H1 (cell line): ENCODE data around the gene ZNF273. TPM values are rescaled to one million over a fixed set of nuclear protein-coding genes. Genes with fewer than 3 reads are reported as not detected.
A peak's percentile ranks its signal among the peaks of the same experiment; 100 is the strongest.

Experiments
- CTCF ChIA-PET: fragments of 300-600 bp; sonication (Branson Sonifier 250); formaldehyde crosslinking; loops from one replicate; lab custom pipeline; 2021; ENCODE audit not compliant: partially characterized antibody; lab: Charles Lee
- POLR2A ChIA-PET: fragments of 300-600 bp; sonication (Branson Sonifier 250); formaldehyde crosslinking; loops from one replicate; lab custom pipeline; 2021; ENCODE audit warnings: inconsistent platforms; ENCODE audit not compliant: partially characterized antibody; lab: Charles Lee
- DNase-seq, 2 experiments: peaks; one replicate each; pipeline versions ENCODE4 v3.0.0 to v3.0.0-alpha.2; 2010 to 2022; ENCODE audit warnings: low spot score in 2 of 2, low read depth in 1 of 2, mixed read lengths in 1 of 2
- FAIRE-seq: peaks from 2 replicates; lab custom pipeline; 2011; peaks lifted over from hg19 to GRCh38; lab: Jason Lieb, UNC
- H2AFZ ChIP-seq: 2 replicates; pipeline ENCODE4 v1.8.1; 2012; ENCODE audit warnings: low read length, inconsistent platforms
- H2AK5ac ChIP-seq: 2 replicates; pipeline ENCODE4 v1.6.1; 2013; ENCODE audit warnings: low read depth, low read length
- H2BK120ac ChIP-seq: replicated peaks from 2 replicates; pipeline ENCODE3; 2013; ENCODE audit warnings: low read depth, low read length, inconsistent platforms
- H2BK12ac ChIP-seq: 2 replicates; pipeline ENCODE4 v1.6.1; 2013; ENCODE audit warnings: low read depth, low read length
- H2BK15ac ChIP-seq: 2 replicates; pipeline ENCODE4 v1.6.1; 2013; ENCODE audit warnings: low read length
- H2BK20ac ChIP-seq: 2 replicates; pipeline ENCODE4 v1.6.1; 2013; ENCODE audit warnings: low read length
- H2BK5ac ChIP-seq: 2 replicates; pipeline ENCODE4 v1.6.1; 2013; ENCODE audit warnings: low read depth, low read length
- H3K14ac ChIP-seq: 2 replicates; pipeline ENCODE4 v1.6.1; 2013; ENCODE audit warnings: inconsistent platforms; ENCODE audit not compliant: insufficient read length
- H3K18ac ChIP-seq: 2 replicates; pipeline ENCODE4 v1.6.1; 2013; ENCODE audit warnings: low read length; ENCODE audit errors: extremely low read depth
- H3K23ac ChIP-seq: 2 replicates; pipeline ENCODE4 v1.6.1; 2013; ENCODE audit warnings: inconsistent platforms; ENCODE audit not compliant: insufficient read length
- H3K23me2 ChIP-seq: 2 replicates; pipeline ENCODE4 v1.6.1; 2013; ENCODE audit warnings: low read depth, low read length
- H3K27ac ChIP-seq: 2 replicates; pipeline ENCODE4 v1.6.1; 2011; ENCODE audit warnings: low read depth, low read length, inconsistent platforms
- H3K27me3 ChIP-seq, 4 experiments: replicated peaks in 1 of 4; 1 replicate in 1 of 4; 2 replicates in 3 of 4; pipeline versions ENCODE4 v1.6.1 to v1.8.1; 2011 to 2013; ENCODE audit warnings: low read length in 3 of 4, mild to moderate bottlenecking in 3 of 4, inconsistent platforms in 2 of 4, mixed read lengths in 2 of 4, moderate library complexity in 1 of 4; ENCODE audit not compliant: control insufficient read depth in 3 of 4, insufficient read depth in 3 of 4; ENCODE audit errors: extremely low read depth in 1 of 4
- H3K36me3 ChIP-seq, 4 experiments: 2 replicates each; pipeline versions ENCODE4 v1.6.1 to v1.8.1; 2011 to 2013; ENCODE audit warnings: mild to moderate bottlenecking in 4 of 4, low read length in 3 of 4, moderate library complexity in 2 of 4, control low read depth in 1 of 4, inconsistent platforms in 1 of 4; ENCODE audit not compliant: insufficient read depth in 4 of 4, control insufficient read depth in 2 of 4
- H3K4ac ChIP-seq: replicated peaks from 2 replicates; pipeline ENCODE3; 2013; ENCODE audit warnings: low read length, low read depth, mixed read lengths, inconsistent platforms; ENCODE audit not compliant: insufficient read length
- H3K4me1 ChIP-seq, 4 experiments: replicated peaks in 1 of 4; 1 replicate in 1 of 4; 2 replicates in 3 of 4; pipeline versions ENCODE4 v1.6.1 to v1.8.1; 2011 to 2013; ENCODE audit warnings: low read length in 3 of 4, inconsistent platforms in 2 of 4, mixed read lengths in 1 of 4; ENCODE audit not compliant: insufficient read depth in 4 of 4, control insufficient read depth in 3 of 4
- H3K4me2 ChIP-seq, 2 experiments: 2 replicates each; pipeline versions ENCODE4 v1.6.1 to v1.8.1; 2011 to 2013; ENCODE audit warnings: low read depth in 2 of 2, low read length in 2 of 2, control low read depth in 1 of 2, inconsistent platforms in 1 of 2, mild to moderate bottlenecking in 1 of 2; ENCODE audit not compliant: insufficient read depth in 1 of 2
- H3K4me3 ChIP-seq, 4 experiments: fragments of 200-600, 300-600 bp in 1 of 4; sonication (generic), shearing (Covaris generic), sonication (Bioruptor Twin) in 1 of 4; 2 replicates each; pipeline versions ENCODE4 v1.5.1 to v1.8.1; 2011 to 2016; ENCODE audit warnings: low read length in 4 of 4, low read depth in 3 of 4, control low read depth in 2 of 4, inconsistent platforms in 2 of 4, mild to moderate bottlenecking in 2 of 4, mixed read lengths in 1 of 4, moderate library complexity in 1 of 4; ENCODE audit not compliant: insufficient read depth in 2 of 4; ENCODE audit errors: extremely low read depth in 1 of 4
- H3K56ac ChIP-seq: replicated peaks from 2 replicates; pipeline ENCODE3; 2013; ENCODE audit warnings: low read depth, mild to moderate bottlenecking, mixed read lengths, low read length, inconsistent platforms; ENCODE audit not compliant: insufficient read length
- H3K79me1 ChIP-seq: 2 replicates; pipeline ENCODE4 v1.6.1; 2013; ENCODE audit warnings: low read depth, low read length, control low read depth
- H3K79me2 ChIP-seq, 2 experiments: 2 replicates each; pipeline versions ENCODE4 v1.6.1 to v1.8.1; 2012 to 2013; ENCODE audit warnings: low read length in 2 of 2, mild to moderate bottlenecking in 2 of 2, inconsistent platforms in 1 of 2; ENCODE audit not compliant: insufficient read depth in 2 of 2, control insufficient read depth in 1 of 2
- H3K9ac ChIP-seq, 4 experiments: replicated peaks in 1 of 4; 1 replicate in 1 of 4; 2 replicates in 3 of 4; pipeline versions ENCODE4 v1.6.1 to v1.8.1; 2011 to 2013; ENCODE audit warnings: low read depth in 3 of 4, low read length in 3 of 4, control low read depth in 2 of 4, mild to moderate bottlenecking in 2 of 4, moderate library complexity in 2 of 4, inconsistent platforms in 1 of 4; ENCODE audit errors: extremely low read depth in 1 of 4
- H3K9me3 ChIP-seq, 2 experiments: 2 replicates each; pipeline versions ENCODE4 v1.6.1 to v1.8.1; 2012 to 2013; ENCODE audit warnings: mild to moderate bottlenecking in 2 of 2, moderate library complexity in 2 of 2, control low read depth in 1 of 2, inconsistent platforms in 1 of 2, low read depth in 1 of 2, low read length in 1 of 2, mixed read lengths in 1 of 2; ENCODE audit not compliant: insufficient read depth in 2 of 2
- H4K20me1 ChIP-seq, 2 experiments: replicated peaks in 1 of 2; 2 replicates each; pipeline versions ENCODE3 to v1.8.1; 2011 to 2013; ENCODE audit warnings: inconsistent platforms in 2 of 2, low read length in 2 of 2, mild to moderate bottlenecking in 1 of 2; ENCODE audit not compliant: insufficient read depth in 2 of 2, control insufficient read depth in 1 of 2
- H4K5ac ChIP-seq: 2 replicates; pipeline ENCODE4 v1.6.1; 2013; ENCODE audit warnings: low read length, low read depth, mixed read lengths, inconsistent platforms; ENCODE audit not compliant: insufficient read length
- H4K8ac ChIP-seq: 2 replicates; pipeline ENCODE4 v1.8.0; 2013; ENCODE audit warnings: mild to moderate bottlenecking, moderate library complexity, low read length, inconsistent platforms; ENCODE audit not compliant: insufficient read depth; ENCODE audit errors: extremely low read depth
- H4K91ac ChIP-seq: replicated peaks from 2 replicates; pipeline ENCODE3; 2013; ENCODE audit warnings: low read length, mixed read lengths, inconsistent platforms; ENCODE audit not compliant: insufficient read length
- ATF3 ChIP-seq: IDR thresholded peaks from 2 replicates; pipeline ENCODE4 v1.6.1; 2011; ENCODE audit warnings: low read depth, mild to moderate bottlenecking, low read length; ENCODE audit not compliant: insufficient read depth
- EP300 ChIP-seq, 2 experiments: IDR thresholded peaks; 1 replicate in 1 of 2; 2 replicates in 1 of 2; pipeline ENCODE4 v1.6.1; 2011 to 2012; ENCODE audit warnings: low read depth in 2 of 2, low read length in 2 of 2, mild to moderate bottlenecking in 2 of 2, borderline replicate concordance in 1 of 2, inconsistent platforms in 1 of 2, moderate library complexity in 1 of 2
- EZH2 ChIP-seq: fragments of 200-600 bp; sonication (generic); IDR thresholded peaks from 2 replicates; pipeline ENCODE4 v1.7.1; 2012; ENCODE audit warnings: low read depth, mild to moderate bottlenecking, moderate library complexity, low read length, inconsistent platforms; ENCODE audit not compliant: severe bottlenecking
- GABPA ChIP-seq: IDR thresholded peaks from 2 replicates; pipeline ENCODE4 v1.6.1; 2011; ENCODE audit warnings: mild to moderate bottlenecking, low read length, moderate library complexity, borderline replicate concordance; ENCODE audit not compliant: insufficient read depth
- GTF2F1 ChIP-seq: IDR thresholded peaks from 2 replicates; pipeline ENCODE4 v1.6.1; 2012; ENCODE audit warnings: low read depth, low read length, improper control_type of control experiment, borderline replicate concordance
- KDM1A ChIP-seq: fragments of 200-600, 300-600 bp; sonication (generic); IDR thresholded peaks from 2 replicates; pipeline ENCODE4 v1.7.1; 2016; ENCODE audit warnings: mild to moderate bottlenecking, low read length, borderline replicate concordance
- RNF2 ChIP-seq: fragments of 200-900, 300-1000 bp; sonication (generic); IDR thresholded peaks from 2 replicates; pipeline ENCODE4 v1.7.1; 2016; ENCODE audit warnings: borderline replicate concordance, low read depth, mild to moderate bottlenecking, antibody characterized with exemption, low read length; ENCODE audit not compliant: poor library complexity, severe bottlenecking; ENCODE audit errors: missing control alignments
- SP1 ChIP-seq: IDR thresholded peaks from 2 replicates; pipeline ENCODE4 v1.6.1; 2011; ENCODE audit warnings: low read depth, low read length
- SP4 ChIP-seq: IDR thresholded peaks from 2 replicates; pipeline ENCODE4 v1.6.1; 2012; ENCODE audit warnings: low read length, inconsistent platforms
- USF2 ChIP-seq: IDR thresholded peaks from 2 replicates; pipeline ENCODE4 v1.6.1; 2011; ENCODE audit warnings: low read length, improper control_type of control experiment
- WGBS, 2 experiments: shearing (Covaris generic) in 1 of 2; methylation state at CpG; one replicate each; pipeline versions ENCODE4 v1.1.6 to v1.1.7; 2013 to 2015; ENCODE audit warnings: low lambda C conversion rate in 2 of 2, mixed read lengths in 2 of 2, inconsistent platforms in 1 of 2, low coverage in 1 of 2, missing lambda C conversion rate in 1 of 2; ENCODE audit not compliant: insufficient replicate concordance in 2 of 2, insufficient coverage in 1 of 2, insufficient read length in 1 of 2; ENCODE audit errors: extremely low coverage in 1 of 2, missing lambda C conversion rate in 1 of 2; 5-methylcytosine and 5-hydroxymethylcytosine counted together
- polyA plus RNA-seq, 7 experiments: library from polyadenylated mRNA; depleted of rRNA in 3 of 7; stranded (reverse) in 5 of 7; unstranded in 2 of 7; fragments of >200 nt in 5 of 7; fragments of 200-250 nt in 2 of 7; gene quantifications; 1 replicate in 5 of 7; 2 replicates in 1 of 7; 4 replicates in 1 of 7; pipeline versions ENCODE4 v1.2.1 to v1.2.3, GENCODE V29; 2011 to 2013; ENCODE audit warnings: missing spikeins in 2 of 7, mixed read lengths in 2 of 7
- total RNA-seq: library from RNA; stranded (reverse); fragmentation: NEBNext Ultra II Directional; extraction: Animal tissue kit (Norgen Biotek cat#: 25700); gene quantifications from 2 replicates; pipeline ENCODE4 v1.2.1, GENCODE V29; 2021
- TF ChIP-seq, protein P1 (sequence below): IDR thresholded peaks from 2 replicates; pipeline ENCODE4 v1.6.1; 2012; ENCODE audit warnings: inconsistent platforms

The ZNF273 gene
- total and polyA plus RNA-seq, 2 of the 8 experiments (the other 6 are each of a cell fraction or from before 2014, with no cell fraction given), result 6.2 to 23.2 TPM

- H3K9me3 ChIP-seq, result no peaks in the 10 kb centered on the region
- peaks cover 24 to 68% of the 10 kb centered on the region in 2 experiments for H3K79me2 ChIP-seq
- H3K36me3 ChIP-seq, result no peaks in the 10 kb centered on the region
- H3K23me2 ChIP-seq, result no peaks in the 10 kb centered on the region
- WGBS, 2 experiments, result 73% methylated on average over 11 of the region's 12 CpGs; no CpG with 5 or more reads in 1 of the 2 experiments
- no peak overlapping the region for H4K91ac ChIP-seq
- no peaks in the 10 kb centered on the region for H3K79me1 ChIP-seq
- no peak overlapping the region for H3K4ac ChIP-seq
- no peak overlapping the region for H3K27ac ChIP-seq
- H3K4me2 ChIP-seq, result peak overlapping the region; percentile 39 to 57; a peak in 3 of 4 replicates
- no peak overlapping the region for H2BK15ac ChIP-seq
- no peak overlapping the region for H2BK12ac ChIP-seq
- DNase-seq (no peak), FAIRE-seq (no peak)
- H2BK5ac ChIP-seq, result no peak overlapping the region
- CTCF ChIA-PET, result interaction anchor here (1.2 kb wide), 1 partner anchor 17 kb away, joined by 5 read pairs; no protein-coding TSS in a partner anchor
- H4K8ac ChIP-seq, result no peak overlapping the region
- H3K27me3 ChIP-seq, result no peaks in the 10 kb centered on the region
- no peak overlapping the region for H2AK5ac ChIP-seq
- H3K9ac ChIP-seq, result no peak overlapping the region
- H3K4me1 ChIP-seq, result peaks cover 0 to 7% (median 3%) of the 10 kb centered on the region in 4 experiments; a peak in 4 of 7 replicates
- H2AFZ ChIP-seq, result no peak overlapping the region
- peaks cover 0 to 4% of the 10 kb centered on the region in 2 experiments for H4K20me1 ChIP-seq
- H3K56ac ChIP-seq, result no peak overlapping the region
- peak overlapping the region in 1 of 4 experiments; percentile 84; a peak in 2 of 8 replicates for H3K4me3 ChIP-seq
- H4K5ac ChIP-seq, result no peak overlapping the region
- no peak overlapping the region for H2BK20ac ChIP-seq
- no peak overlapping the region for H2BK120ac ChIP-seq
- POLR2A ChIA-PET, result interaction anchor here (0.6 to 1.2 kb wide), 3 partner anchors 41 to 1158 kb away, joined by 3 read pairs; no protein-coding TSS in a partner anchor
- no peak overlapping the region for H3K23ac ChIP-seq
- no peak overlapping the region for H3K18ac ChIP-seq
- H3K14ac ChIP-seq, result no peak overlapping the region
- TF ChIP-seq KDM1A, result no peak
- TF ChIP-seq ATF3, result no peak
- no peak for TF ChIP-seq SP1
- no peak for TF ChIP-seq RNF2
- TF ChIP-seq, protein P1, sequence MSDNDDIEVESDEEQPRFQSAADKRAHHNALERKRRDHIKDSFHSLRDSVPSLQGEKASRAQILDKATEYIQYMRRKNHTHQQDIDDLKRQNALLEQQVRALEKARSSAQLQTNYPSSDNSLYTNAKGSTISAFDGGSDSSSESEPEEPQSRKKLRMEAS, result no peak
- no peak for TF ChIP-seq EP300 (IDR thresholded peaks at IDR 0.05; ENCODE audit: borderline replicate concordance in 1 of 2, low read depth in 2 of 2, low read length in 2 of 2)
- TF ChIP-seq GTF2F1, result no peak
- no peak for TF ChIP-seq SP4
- no peak for TF ChIP-seq EZH2
- TF ChIP-seq GABPA, result no peak
- no peak for TF ChIP-seq USF2
These were observed 2.1 kb downstream of the ZNF273 start for GRCh38 chr7:64905133-64905532.
